CD8-positive, alpha-beta memory T cell (primary cell): ENCODE results near the gene PACS2. TPM values are rescaled to one million over a fixed set of nuclear protein-coding genes. Genes with fewer than 3 reads are reported as not detected.
A peak's percentile ranks its signal among the peaks of the same experiment; 100 is the strongest.
"Not testable (repeated sequence)": the region's sequence is repeated elsewhere in the genome, so short reads cannot be mapped to it uniquely, and the experiment has no call there.

Source experiments
- CTCF ChIA-PET: fragments of 350-600 bp; sonication (Branson Sonifier 250); formaldehyde crosslinking; loops from one replicate; lab custom pipeline; 2021; ENCODE audit warnings: antibody characterized with exemption; lab: Charles Lee
- POLR2A ChIA-PET: fragments of 350-600 bp; sonication (Branson Sonifier 250); formaldehyde crosslinking; loops from one replicate; lab custom pipeline; 2021; ENCODE audit warnings: antibody characterized with exemption; lab: Charles Lee
- DNase-seq, 5 donors: peaks; one replicate each; pipeline versions ENCODE4 v3.0.0 to v3.0.0-alpha.2; 2020 to 2022; ENCODE audit warnings: mixed read lengths in 1 of 5
- H3K27ac ChIP-seq: one replicate; pipeline ENCODE4 v1.7.0; 2013; ENCODE audit warnings: low read depth, mild to moderate bottlenecking, low read length, moderate library complexity
- H3K27me3 ChIP-seq: 2 replicates; pipeline ENCODE4 v1.7.0; 2013; ENCODE audit warnings: low read length, mild to moderate bottlenecking; ENCODE audit not compliant: insufficient read depth, poor library complexity, severe bottlenecking
- H3K36me3 ChIP-seq: 2 replicates; pipeline ENCODE4 v1.7.0; 2013; ENCODE audit warnings: mild to moderate bottlenecking, low read length, moderate library complexity; ENCODE audit not compliant: insufficient read depth
- H3K4me1 ChIP-seq: 2 replicates; pipeline ENCODE4 v1.7.0; 2013; ENCODE audit warnings: mild to moderate bottlenecking, low read length, moderate library complexity; ENCODE audit not compliant: insufficient read depth
- H3K4me3 ChIP-seq: 2 replicates; pipeline ENCODE4 v1.7.0; 2013; ENCODE audit warnings: mild to moderate bottlenecking, low read length
- H3K9me3 ChIP-seq: 2 replicates; pipeline ENCODE4 v1.7.0; 2013; ENCODE audit warnings: mild to moderate bottlenecking, low read length
- H3K27ac Mint-ChIP-seq, 8 donors: one replicate each; pipeline ENCODE4 v1.8.0; 2020 to 2021; ENCODE audit warnings: mixed read lengths in 8 of 8, mild to moderate bottlenecking in 6 of 8, inconsistent platforms in 3 of 8, moderate library complexity in 3 of 8
- H3K27me3 Mint-ChIP-seq, 2 donors: one replicate each; pipeline ENCODE4 v1.8.0; 2020 to 2021; ENCODE audit warnings: mixed read lengths in 2 of 2, mild to moderate bottlenecking in 1 of 2, moderate library complexity in 1 of 2
- H3K36me3 Mint-ChIP-seq, 3 donors: one replicate each; pipeline ENCODE4 v1.8.0; 2020 to 2021; ENCODE audit warnings: mixed read lengths in 3 of 3, inconsistent platforms in 1 of 3, mild to moderate bottlenecking in 1 of 3
- H3K4me1 Mint-ChIP-seq, 3 donors: one replicate each; pipeline ENCODE4 v1.8.0; 2020 to 2021; ENCODE audit warnings: mixed read lengths in 3 of 3, inconsistent platforms in 1 of 3, mild to moderate bottlenecking in 1 of 3
- H3K4me3 Mint-ChIP-seq, 7 donors: one replicate each; pipeline ENCODE4 v1.8.0; 2020 to 2021; ENCODE audit warnings: mixed read lengths in 7 of 7, mild to moderate bottlenecking in 6 of 7, moderate library complexity in 4 of 7, inconsistent platforms in 2 of 7
- H3K9me3 Mint-ChIP-seq, 5 donors: one replicate each; pipeline ENCODE4 v1.8.0; 2020 to 2022; ENCODE audit warnings: mixed read lengths in 5 of 5, mild to moderate bottlenecking in 3 of 5, moderate library complexity in 2 of 5, inconsistent platforms in 1 of 5
- polyA plus RNA-seq: library from polyadenylated mRNA; unstranded; fragments of 300-500 nt; fragmentation: Illumina TruSeq; gene quantifications from one replicate; pipeline ENCODE4 v1.2.3, GENCODE V29; 2021
- total RNA-seq, 2 experiments: library from RNA; stranded (reverse); gene quantifications; one replicate each; pipeline ENCODE4 v1.2.3, GENCODE V29; 2021

The PACS2 gene
- total and polyA plus RNA-seq, 3 experiments from 2014 or later, result 6.5 to 32.9 (median 31.0) TPM

GRCh38 chr14:105332350-105332874 lies 17.9 kb downstream of the PACS2 start:
- POLR2A ChIA-PET, result no interaction called here
- H3K9me3 Mint-ChIP-seq, result no peaks in the 10 kb centered on the region
- Histone ChIP-seq H3K36me3 (no peaks in the 10 kb centered on the region), H3K27me3 (no peaks in the 10 kb centered on the region), H3K4me3 (no peak overlapping the region), H3K9me3 (no peaks in the 10 kb centered on the region), H3K27ac (no peak overlapping the region), H3K4me1 (peaks cover 26% of the 10 kb centered on the region)
- H3K4me1 Mint-ChIP-seq, result peaks cover 21 to 42% (median 27%) of the 10 kb centered on the region in 3 donors
- no peak overlapping the region for H3K4me3 Mint-ChIP-seq
- CTCF ChIA-PET, result no interaction called here
- no peaks in the 10 kb centered on the region for H3K27me3 Mint-ChIP-seq
- no peak for DNase-seq
- peaks cover 0 to 4% (median 1%) of the 10 kb centered on the region in 3 donors for H3K36me3 Mint-ChIP-seq
- peak overlapping the region in 1 of 8 donors; percentile 89 for H3K27ac Mint-ChIP-seq

GRCh38 chr14:105333020-105333490 lies 18.5 kb downstream of the PACS2 start:
- no peak overlapping the region for H3K4me3 Mint-ChIP-seq
- CTCF ChIA-PET, result no interaction called here
- no peaks in the 10 kb centered on the region for H3K9me3 ChIP-seq
- DNase-seq, result no peak
- peaks cover 21 to 42% (median 27%) of the 10 kb centered on the region in 3 donors for H3K4me1 Mint-ChIP-seq
- no peaks in the 10 kb centered on the region for H3K27me3 Mint-ChIP-seq
- no peak overlapping the region for H3K27ac ChIP-seq
- H3K4me1 ChIP-seq, result peaks cover 26% of the 10 kb centered on the region
- H3K9me3 Mint-ChIP-seq, result no peaks in the 10 kb centered on the region
- no peaks in the 10 kb centered on the region for H3K27me3 ChIP-seq
- peaks cover 0 to 4% (median 1%) of the 10 kb centered on the region in 3 donors for H3K36me3 Mint-ChIP-seq
- no peaks in the 10 kb centered on the region for H3K36me3 ChIP-seq
- POLR2A ChIA-PET, result no interaction called here
- H3K27ac Mint-ChIP-seq, result no peak overlapping the region
- no peak overlapping the region for H3K4me3 ChIP-seq

DNA sequence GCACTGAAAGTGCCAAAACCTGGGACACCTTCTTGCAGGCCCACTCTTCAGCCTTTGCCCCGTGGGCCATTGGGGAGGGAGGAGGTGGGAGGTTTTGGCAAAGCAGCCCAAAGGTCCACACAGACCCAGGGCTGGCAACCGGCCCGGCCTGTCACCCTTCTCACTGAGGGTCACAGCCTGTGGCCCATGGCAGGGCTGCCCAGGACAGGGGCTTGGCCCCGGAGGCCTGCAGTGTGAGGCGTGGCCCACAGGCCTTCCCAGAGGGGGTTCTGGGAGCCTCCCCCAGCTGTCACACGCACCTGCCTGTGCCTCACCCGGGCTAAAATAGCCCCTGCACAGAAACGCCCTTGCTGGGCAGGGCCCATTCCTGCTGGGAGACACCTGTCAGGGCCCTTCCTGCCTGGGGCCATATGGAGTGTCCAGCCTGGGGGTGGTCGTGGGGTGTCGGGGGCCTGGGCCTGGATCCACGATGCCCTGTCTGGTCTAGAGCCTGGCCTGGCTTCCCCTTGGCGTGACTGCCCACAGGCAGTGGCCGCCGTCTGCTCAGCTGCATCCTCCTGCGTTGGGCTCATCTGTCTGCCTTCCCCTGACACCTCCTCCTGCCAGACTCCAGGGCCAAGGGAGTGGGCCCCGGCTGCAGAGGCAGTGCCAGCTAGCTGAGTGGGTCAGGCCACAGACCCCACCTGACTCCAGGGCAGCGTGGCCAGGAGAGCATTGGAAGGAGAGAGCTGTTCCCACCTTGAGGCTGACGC lies 19.2 kb downstream of the PACS2 start:
- Mint-ChIP-seq H3K36me3 (peaks cover 0 to 4% (median 1%) of the 10 kb centered on the region in 3 donors), H3K4me1 (peaks cover 18 to 36% (median 25%) of the 10 kb centered on the region in 3 donors), H3K4me3 (no peak overlapping the region), H3K27ac (no peak overlapping the region), H3K9me3 (no peaks in the 10 kb centered on the region), H3K27me3 (no peaks in the 10 kb centered on the region)
- peaks cover 26% of the 10 kb centered on the region for H3K4me1 ChIP-seq
- H3K27me3 ChIP-seq, result no peaks in the 10 kb centered on the region
- no peak for DNase-seq
- H3K9me3 ChIP-seq, result no peaks in the 10 kb centered on the region
- CTCF ChIA-PET, result interaction anchor here (1.0 kb wide), 1 partner anchor 18 kb away, joined by 4 read pairs; no protein-coding TSS in a partner anchor
- POLR2A ChIA-PET, result no interaction called here
- no peaks in the 10 kb centered on the region for H3K36me3 ChIP-seq
- no peak overlapping the region for H3K4me3 ChIP-seq
- no peak overlapping the region for H3K27ac ChIP-seq

GRCh38 chr14:105334383-105335230 lies 20.1 kb downstream of the PACS2 start:
- H3K4me1 ChIP-seq, result peaks cover 24% of the 10 kb centered on the region
- Mint-ChIP-seq H3K4me1 (peaks cover 13 to 28% (median 19%) of the 10 kb centered on the region in 3 donors), H3K4me3 (no peak overlapping the region), H3K36me3 (peaks cover 0 to 4% (median 1%) of the 10 kb centered on the region in 3 donors), H3K27me3 (no peaks in the 10 kb centered on the region), H3K9me3 (no peaks in the 10 kb centered on the region), H3K27ac (no peak overlapping the region)
- ChIA-PET POLR2A (no interaction called here), CTCF (interaction anchor here (1.0 kb wide), 1 partner anchor 17 kb away, joined by 4 read pairs; no protein-coding TSS in a partner anchor)
- H3K4me3 ChIP-seq, result no peak overlapping the region
- H3K9me3 ChIP-seq, result no peaks in the 10 kb centered on the region
- no peaks in the 10 kb centered on the region for H3K27me3 ChIP-seq
- no peaks in the 10 kb centered on the region for H3K36me3 ChIP-seq
- DNase-seq, result no peak
- H3K27ac ChIP-seq, result no peak overlapping the region

DNA sequence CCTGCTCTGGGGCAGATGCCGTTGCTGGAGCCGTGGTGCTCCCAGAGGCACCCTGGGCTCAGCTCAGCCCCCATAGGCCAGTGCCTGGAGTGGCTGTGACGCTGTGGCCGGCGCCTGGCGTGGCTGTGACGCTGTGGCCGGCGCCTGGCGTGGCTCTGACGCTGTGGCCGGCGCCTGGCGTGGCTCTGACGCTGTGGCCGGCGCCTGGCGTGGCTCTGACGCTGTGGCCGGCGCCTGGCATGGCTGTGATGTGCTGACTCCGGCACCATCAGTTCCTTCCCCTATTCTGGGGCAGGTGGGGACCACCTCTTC lies 20.6 kb downstream of the PACS2 start:
- H3K9me3 ChIP-seq, H3K36me3 Mint-ChIP-seq, CTCF ChIA-PET, H3K27me3 ChIP-seq, H3K4me3 Mint-ChIP-seq, H3K27me3 Mint-ChIP-seq, H3K36me3 ChIP-seq, POLR2A ChIA-PET, DNase-seq, H3K27ac ChIP-seq, H3K9me3 Mint-ChIP-seq, H3K27ac Mint-ChIP-seq, H3K4me3 ChIP-seq: not testable (repeated sequence)
- H3K4me1 Mint-ChIP-seq, result peaks cover 12 to 27% (median 18%) of the 10 kb centered on the region in 3 donors
- H3K4me1 ChIP-seq, result peaks cover 19% of the 10 kb centered on the region

GRCh38 chr14:105335735-105336476 lies 21.4 kb downstream of the PACS2 start:
- H3K4me3 ChIP-seq, result no peak overlapping the region
- H3K27me3 ChIP-seq, result no peaks in the 10 kb centered on the region
- H3K27ac ChIP-seq, result no peak overlapping the region
- H3K36me3 ChIP-seq, result no peaks in the 10 kb centered on the region
- no peak for DNase-seq
- peaks cover 9 to 22% (median 11%) of the 10 kb centered on the region in 3 donors for H3K4me1 Mint-ChIP-seq
- H3K9me3 ChIP-seq, result no peaks in the 10 kb centered on the region
- no peaks in the 10 kb centered on the region for H3K9me3 Mint-ChIP-seq
- POLR2A ChIA-PET, result no interaction called here
- H3K4me1 ChIP-seq, result peaks cover 12% of the 10 kb centered on the region
- H3K27ac Mint-ChIP-seq, result no peak overlapping the region
- no peak overlapping the region for H3K4me3 Mint-ChIP-seq
- H3K27me3 Mint-ChIP-seq, result no peaks in the 10 kb centered on the region
- H3K36me3 Mint-ChIP-seq, result peaks cover 0 to 4% (median 1%) of the 10 kb centered on the region in 3 donors
- CTCF ChIA-PET, result no interaction called here

DNA sequence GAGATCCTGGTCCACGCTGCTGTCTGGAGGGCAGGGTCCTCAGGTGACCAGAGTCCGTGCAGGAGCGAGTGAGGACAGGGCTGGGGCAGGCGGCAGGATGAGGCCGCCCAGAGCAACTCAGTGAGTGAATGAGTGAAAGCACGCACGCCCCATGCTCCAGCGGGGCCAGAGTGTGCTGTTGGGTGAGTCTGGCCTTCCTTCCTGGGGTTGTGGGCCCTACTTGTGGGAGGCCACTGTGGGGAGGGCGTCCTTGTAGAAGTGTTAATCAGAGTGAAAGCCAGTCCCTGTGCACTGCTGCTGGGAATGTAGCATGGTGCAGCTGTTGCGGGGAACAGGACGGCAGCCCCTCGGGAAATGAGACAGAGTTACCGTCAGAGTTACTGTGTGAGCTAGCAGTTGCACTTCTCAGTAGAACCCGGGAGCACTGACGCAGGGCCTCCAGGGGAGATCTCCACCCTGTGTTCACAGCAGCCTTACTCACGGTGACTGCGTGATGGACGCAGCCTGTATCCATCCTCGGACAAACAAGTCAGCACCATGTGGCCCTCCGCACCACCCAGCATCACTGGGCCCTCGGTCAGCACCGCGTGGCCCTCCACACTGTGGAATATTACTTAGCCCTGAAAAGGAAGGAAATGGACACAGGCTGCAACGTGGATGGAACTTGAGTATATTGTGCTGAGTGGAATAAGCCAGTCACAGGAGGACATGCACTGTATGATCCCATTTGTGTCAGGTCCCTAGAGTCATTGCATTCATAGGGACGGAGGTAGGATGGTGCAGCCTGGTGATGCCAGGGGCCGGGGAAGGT lies 22.1 kb downstream of the PACS2 start:
- Histone ChIP-seq H3K4me3 (no peak overlapping the region), H3K4me1 (peaks cover 6% of the 10 kb centered on the region), H3K36me3 (no peaks in the 10 kb centered on the region), H3K9me3 (no peaks in the 10 kb centered on the region), H3K27me3 (no peaks in the 10 kb centered on the region), H3K27ac (no peak overlapping the region)
- no peak overlapping the region for H3K27ac Mint-ChIP-seq
- H3K27me3 Mint-ChIP-seq, result no peaks in the 10 kb centered on the region
- H3K4me3 Mint-ChIP-seq, result no peak overlapping the region
- peaks cover 4 to 18% (median 5%) of the 10 kb centered on the region in 3 donors for H3K4me1 Mint-ChIP-seq
- ChIA-PET POLR2A (no interaction called here), CTCF (no interaction called here)
- no peaks in the 10 kb centered on the region for H3K9me3 Mint-ChIP-seq
- no peak for DNase-seq
- peaks cover 0 to 3% (median 1%) of the 10 kb centered on the region in 3 donors for H3K36me3 Mint-ChIP-seq
